Activated CD4-positive, alpha-beta T cell treated with anti-CD3 and anti-CD28 coated beads, Interleukin-2, amount 10 ng/mL, durations not matched to agents 24 days and 14 days (primary cell): Measurements from ENCODE around the gene MVK. TPM values are rescaled to one million over a fixed set of nuclear protein-coding genes. Genes with fewer than 3 reads are reported as not detected.

Source experiments
- DNase-seq: peaks from one replicate; pipeline ENCODE4 v3.0.0; 2022
- H3K27ac Mint-ChIP-seq: one replicate; pipeline ENCODE4 v1.8.0; 2022; ENCODE audit warnings: mild to moderate bottlenecking, mixed read lengths
- H3K27me3 Mint-ChIP-seq: one replicate; pipeline ENCODE4 v1.8.0; 2022; ENCODE audit warnings: mixed read lengths
- H3K36me3 Mint-ChIP-seq: one replicate; pipeline ENCODE4 v1.8.0; 2022; ENCODE audit warnings: low read depth, mild to moderate bottlenecking, mixed read lengths
- H3K4me1 Mint-ChIP-seq: one replicate; pipeline ENCODE4 v1.8.0; 2021; ENCODE audit warnings: mixed read lengths
- H3K4me3 Mint-ChIP-seq: one replicate; pipeline ENCODE4 v1.8.0; 2022; ENCODE audit warnings: mild to moderate bottlenecking, moderate library complexity, mixed read lengths
- H3K9me3 Mint-ChIP-seq: one replicate; pipeline ENCODE4 v1.8.0; 2021; ENCODE audit warnings: mixed read lengths
- intact Hi-C: fragments of 100-400 bp; cut with micrococcal nuclease; formaldehyde crosslinking; loops from one replicate; pipeline ENCODE4 v1.15.1; 2023
- total RNA-seq: library from RNA; stranded (reverse); gene quantifications from 2 replicates; pipeline ENCODE4 v1.2.3, GENCODE V29; 2022

Gene MVK
- total RNA-seq, 1 donor from 2014 or later, result 21.5 TPM

DNA sequence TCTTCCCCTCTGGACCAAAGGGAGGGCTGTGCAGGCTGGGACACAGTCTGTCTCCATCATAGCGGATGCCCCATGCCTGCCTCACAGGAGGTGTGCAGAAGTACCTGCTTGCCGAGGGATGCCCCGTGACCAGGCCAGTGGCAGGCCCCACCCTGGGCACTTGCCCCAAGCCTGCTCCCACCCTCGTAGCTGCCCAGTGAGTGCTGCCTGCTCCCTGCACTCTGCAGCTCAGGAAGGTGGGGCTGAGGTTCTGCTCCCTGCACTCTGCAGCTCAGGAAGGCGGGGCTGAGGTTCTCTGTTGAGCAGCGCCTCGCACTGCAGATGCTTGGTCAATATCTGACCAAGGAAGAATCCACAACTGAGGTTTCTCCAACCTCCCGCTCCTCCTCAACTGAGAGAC, 7.2 kb upstream of the MVK start:
- Mint-ChIP-seq H3K27ac (no peak overlapping the region), H3K27me3 (no peaks in the 10 kb centered on the region), H3K4me3 (no peak overlapping the region), H3K4me1 (no peaks in the 10 kb centered on the region), H3K36me3 (peaks cover 32% of the 10 kb centered on the region), H3K9me3 (peaks cover 11% of the 10 kb centered on the region)
- intact Hi-C loops, result no loop called here
- DNase-seq, result no peak

DNA sequence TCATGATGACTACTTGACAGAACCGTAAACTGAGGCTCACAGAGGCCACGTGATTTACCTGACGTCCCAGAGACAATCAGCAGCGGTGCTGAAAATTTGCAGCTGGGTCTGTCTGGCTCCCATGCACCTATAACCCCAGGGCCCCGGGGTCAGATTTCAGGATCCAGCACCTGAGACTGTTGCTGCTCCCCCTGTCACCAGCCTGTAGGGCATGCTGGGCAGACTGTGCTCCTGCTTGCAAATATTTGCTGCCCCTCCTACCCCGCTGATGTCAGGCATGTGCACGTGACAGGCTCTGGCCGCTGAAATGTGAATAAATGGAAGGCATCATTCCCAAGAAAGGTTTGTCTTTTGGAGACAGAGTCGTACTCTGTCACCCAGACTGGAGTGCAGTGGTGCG, 6.3 kb upstream of the MVK start:
- H3K36me3 Mint-ChIP-seq, result peaks cover 27% of the 10 kb centered on the region
- intact Hi-C loops, result no loop called here
- DNase-seq, result no peak
- H3K4me3 Mint-ChIP-seq, result no peak overlapping the region
- no peaks in the 10 kb centered on the region for H3K27me3 Mint-ChIP-seq
- peaks cover 3% of the 10 kb centered on the region for H3K9me3 Mint-ChIP-seq
- H3K4me1 Mint-ChIP-seq, result peaks cover 4% of the 10 kb centered on the region
- no peak overlapping the region for H3K27ac Mint-ChIP-seq

DNA sequence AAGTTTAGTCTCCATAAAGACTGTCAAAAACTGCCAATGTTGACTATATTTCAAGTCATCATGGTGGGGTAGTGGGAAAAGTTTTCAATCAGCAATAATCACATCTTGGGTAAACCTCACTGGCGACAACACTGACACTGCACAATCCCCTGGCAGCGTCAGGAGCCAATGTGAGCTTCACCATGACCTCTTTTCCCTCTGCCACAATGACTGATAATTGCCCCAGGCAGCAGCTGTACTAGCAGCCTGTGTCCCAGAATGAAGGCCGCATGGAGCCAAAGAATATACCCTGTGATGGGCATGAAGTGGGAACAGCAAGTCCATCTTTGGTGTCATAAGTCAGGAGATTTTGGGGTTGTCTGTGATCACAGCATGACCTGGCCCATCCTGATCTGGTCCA, 5.6 kb upstream of the MVK start:
- Mint-ChIP-seq H3K9me3 (peaks cover 3% of the 10 kb centered on the region), H3K4me3 (no peak overlapping the region), H3K36me3 (peaks cover 24% of the 10 kb centered on the region), H3K27me3 (no peaks in the 10 kb centered on the region), H3K27ac (no peak overlapping the region), H3K4me1 (peaks cover 10% of the 10 kb centered on the region)
- intact Hi-C loops, result no loop called here
- no peak for DNase-seq

DNA sequence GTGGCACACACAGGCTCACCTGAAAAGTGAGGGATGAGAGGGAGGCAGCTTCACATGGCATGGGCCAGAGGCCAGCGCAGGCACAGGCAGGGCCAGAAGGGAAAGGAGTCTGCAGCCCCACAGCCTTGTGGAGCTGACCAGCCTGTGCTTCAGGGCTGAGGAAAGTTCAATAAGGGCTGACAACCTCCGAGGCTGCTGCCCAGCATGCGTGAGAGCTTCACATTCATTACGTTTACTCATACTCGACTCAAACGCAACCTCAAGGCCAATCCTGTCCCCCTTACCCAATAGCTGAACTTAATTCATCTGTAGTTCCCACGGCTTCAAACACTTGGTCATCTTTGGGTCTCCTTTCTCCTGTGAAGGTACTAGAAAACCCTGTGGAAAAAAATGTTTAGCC, 5.1 kb upstream of the MVK start:
- H3K4me3 Mint-ChIP-seq, result no peak overlapping the region
- no peaks in the 10 kb centered on the region for H3K27me3 Mint-ChIP-seq
- peaks cover 4% of the 10 kb centered on the region for H3K9me3 Mint-ChIP-seq
- peaks cover 11% of the 10 kb centered on the region for H3K4me1 Mint-ChIP-seq
- intact Hi-C loops, result no loop called here
- H3K36me3 Mint-ChIP-seq, result peaks cover 21% of the 10 kb centered on the region
- no peak for DNase-seq
- no peak overlapping the region for H3K27ac Mint-ChIP-seq

DNA sequence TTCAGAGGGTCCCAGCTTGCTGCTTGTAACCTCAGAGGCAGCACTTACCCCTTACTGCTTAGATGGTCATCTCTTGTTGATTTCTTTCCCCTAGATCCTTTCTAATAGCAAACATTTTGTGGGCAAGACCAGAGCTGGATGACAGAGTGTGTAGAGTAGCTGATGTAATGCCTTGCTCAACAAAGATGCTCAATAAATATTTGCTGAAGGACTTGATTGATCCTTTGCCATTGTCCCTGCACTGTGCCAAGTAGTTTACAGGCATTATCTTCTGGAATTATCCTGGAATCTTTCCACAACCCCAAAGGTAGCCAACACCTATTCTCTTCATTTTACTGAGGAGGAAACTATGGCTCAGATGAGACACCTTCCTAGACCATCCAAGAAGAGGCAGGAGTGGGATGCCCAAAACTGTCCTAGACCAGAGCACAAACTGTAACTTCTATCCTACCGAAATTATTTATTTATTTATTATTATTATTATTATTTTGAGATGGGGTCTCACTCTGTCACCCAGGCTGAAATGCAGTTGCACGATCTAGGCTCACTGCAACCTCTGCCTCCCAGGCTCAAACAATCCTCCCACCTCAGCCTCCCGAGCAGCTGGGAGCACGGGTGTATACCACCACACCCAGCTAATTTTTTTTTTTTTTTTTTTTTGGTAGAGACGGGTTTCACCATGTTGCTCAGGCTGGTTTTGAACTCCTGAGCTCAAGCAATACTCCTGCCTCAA, 1.7 kb upstream of the MVK start:
- DNase-seq, result no peak
- H3K9me3 Mint-ChIP-seq, result peaks cover 4% of the 10 kb centered on the region
- peak overlapping the region; percentile 52 for H3K27ac Mint-ChIP-seq
- peaks cover 22% of the 10 kb centered on the region for H3K4me1 Mint-ChIP-seq
- intact Hi-C loops, result loop anchor here (5.0 kb wide), 3 partner anchors 95 to 715 kb away; partner anchors contain the start of genes KCTD10, SSH1, TCHP and UBE3B
- no peaks in the 10 kb centered on the region for H3K27me3 Mint-ChIP-seq
- peak overlapping the region; percentile 93 for H3K4me3 Mint-ChIP-seq
- H3K36me3 Mint-ChIP-seq, result peaks cover 25% of the 10 kb centered on the region

DNA sequence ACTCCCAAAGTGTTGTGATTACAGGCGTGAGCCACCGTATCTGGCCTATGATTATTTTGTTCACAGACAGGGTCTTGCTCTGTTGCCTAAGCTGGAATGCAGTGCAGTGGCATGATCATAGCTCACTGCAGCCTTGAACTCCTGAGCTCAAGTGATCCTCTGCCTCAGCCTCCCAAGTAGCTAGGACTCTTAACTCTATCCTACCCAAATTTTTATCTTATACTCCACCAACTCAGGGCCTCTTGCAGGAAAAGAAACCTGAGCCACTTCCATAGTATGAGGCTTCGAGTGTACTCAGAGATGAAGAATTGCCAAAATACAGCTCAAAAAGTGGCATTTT, 1.1 kb upstream of the MVK start:
- Mint-ChIP-seq H3K4me1 (peaks cover 22% of the 10 kb centered on the region), H3K36me3 (peaks cover 26% of the 10 kb centered on the region), H3K27me3 (no peaks in the 10 kb centered on the region), H3K4me3 (peak overlapping the region; percentile 93), H3K9me3 (peaks cover 4% of the 10 kb centered on the region), H3K27ac (peak overlapping the region; percentile 95)
- intact Hi-C loops, result loop anchor here (5.0 kb wide), 3 partner anchors 95 to 715 kb away; partner anchors contain the start of genes KCTD10, SSH1, TCHP and UBE3B
- DNase-seq, result no peak

DNA sequence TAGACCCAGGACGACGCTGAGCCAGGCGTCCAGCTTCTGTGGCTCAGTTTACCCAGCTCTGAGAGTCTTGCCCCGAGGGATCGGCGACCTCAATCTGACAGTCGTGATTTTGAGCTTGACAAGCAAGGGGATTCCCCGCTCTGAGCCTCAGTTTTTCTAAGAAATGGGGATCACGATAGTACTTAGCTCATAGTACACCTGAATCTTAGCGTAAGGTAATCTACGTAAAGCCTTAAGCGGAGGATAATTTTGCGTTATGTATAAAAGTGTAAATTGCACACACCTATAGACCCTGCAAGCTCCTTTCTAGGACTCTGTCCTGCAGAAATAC, 285 bp downstream of the MVK start:
- intact Hi-C loops, result loop anchor here (1.0 to 5.0 kb wide), 4 partner anchors 97 to 717 kb away; partner anchors contain the start of genes FAM222A, KCTD10, SSH1 and TCHP
- no peaks in the 10 kb centered on the region for H3K27me3 Mint-ChIP-seq
- H3K36me3 Mint-ChIP-seq, result peaks cover 33% of the 10 kb centered on the region
- H3K27ac Mint-ChIP-seq, result peak overlapping the region; percentile 95
- H3K4me1 Mint-ChIP-seq, result peaks cover 22% of the 10 kb centered on the region
- peaks cover 4% of the 10 kb centered on the region for H3K9me3 Mint-ChIP-seq
- H3K4me3 Mint-ChIP-seq, result peak overlapping the region; percentile 93
- DNase-seq, result no peak

DNA sequence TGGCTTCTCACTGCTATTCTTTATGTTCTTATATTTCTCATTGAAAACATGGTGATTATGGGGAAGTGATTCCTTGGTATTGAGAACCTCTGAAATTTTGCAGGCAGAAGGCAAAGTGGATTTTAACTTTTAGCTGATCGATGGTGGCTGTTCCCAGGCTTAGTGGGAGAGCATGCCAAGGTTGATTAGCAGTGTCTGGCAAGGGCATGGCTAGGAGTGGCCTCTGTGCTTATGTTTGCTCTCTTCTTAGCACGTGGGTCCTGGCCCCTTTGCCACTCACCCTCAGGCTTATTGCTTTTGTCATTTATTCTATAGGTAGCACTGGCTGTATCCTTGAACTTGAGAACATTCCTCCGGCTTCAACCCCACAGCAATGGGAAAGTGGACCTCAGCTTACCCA, 2.1 kb downstream of the MVK start:
- peaks cover 4% of the 10 kb centered on the region for H3K9me3 Mint-ChIP-seq
- peaks cover 35% of the 10 kb centered on the region for H3K36me3 Mint-ChIP-seq
- no peaks in the 10 kb centered on the region for H3K27me3 Mint-ChIP-seq
- peaks cover 22% of the 10 kb centered on the region for H3K4me1 Mint-ChIP-seq
- DNase-seq, result no peak
- intact Hi-C loops, result no loop called here
- H3K27ac Mint-ChIP-seq, result no peak overlapping the region
- no peak overlapping the region for H3K4me3 Mint-ChIP-seq

DNA sequence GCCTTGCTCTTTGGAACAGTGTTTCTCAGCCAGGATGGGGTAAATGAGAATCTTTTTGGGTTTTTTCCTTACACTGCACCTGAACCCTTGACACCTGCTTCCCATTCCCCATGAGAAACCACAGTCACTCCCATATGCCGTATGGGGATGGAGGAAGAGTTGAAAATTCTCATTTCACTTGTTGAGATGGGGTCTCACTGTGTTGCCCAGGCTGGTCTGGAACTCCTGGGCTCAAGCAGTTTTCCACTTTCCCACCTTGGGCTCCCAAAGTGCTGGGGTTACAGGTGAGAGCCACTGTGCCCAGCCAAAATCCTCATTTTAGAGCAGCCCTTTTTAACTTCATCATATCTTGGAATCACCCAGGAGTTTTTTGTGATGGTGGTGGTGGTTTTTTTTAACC, 3.7 kb downstream of the MVK start:
- H3K4me3 Mint-ChIP-seq, result no peak overlapping the region
- peaks cover 18% of the 10 kb centered on the region for H3K4me1 Mint-ChIP-seq
- no peaks in the 10 kb centered on the region for H3K27me3 Mint-ChIP-seq
- peaks cover 41% of the 10 kb centered on the region for H3K36me3 Mint-ChIP-seq
- intact Hi-C loops, result no loop called here
- DNase-seq, result no peak
- H3K9me3 Mint-ChIP-seq, result peaks cover 4% of the 10 kb centered on the region
- H3K27ac Mint-ChIP-seq, result no peak overlapping the region

DNA sequence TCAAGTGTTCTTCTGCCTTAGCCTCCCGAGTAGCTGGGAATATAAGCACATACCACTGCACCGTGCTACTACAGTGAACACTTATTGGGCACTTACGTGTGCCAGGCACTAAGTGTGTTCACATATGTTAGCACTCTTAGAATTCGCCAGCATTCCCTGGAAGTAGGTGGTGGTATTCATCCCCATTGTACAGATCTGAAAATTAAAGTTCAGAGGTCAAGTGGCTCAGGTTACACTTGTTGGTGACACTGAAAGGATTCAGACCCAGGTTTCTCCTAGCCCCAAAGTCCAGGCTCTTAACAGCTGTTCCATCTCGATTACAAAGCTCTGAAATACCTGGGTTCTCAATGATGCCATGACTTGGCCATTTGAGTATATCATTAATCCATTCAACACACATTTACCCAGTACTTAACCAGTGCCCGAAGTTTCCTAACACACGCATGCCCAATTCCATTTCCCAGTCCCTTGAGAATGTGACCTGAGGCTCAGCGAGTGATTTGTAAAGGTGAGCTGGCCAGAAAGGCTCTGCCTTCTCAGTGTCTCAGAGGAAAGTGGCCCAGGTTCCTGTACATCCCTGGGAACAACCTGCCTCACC, 4.8 kb downstream of the MVK start:
- H3K4me3 Mint-ChIP-seq, result no peak overlapping the region
- intact Hi-C loops, result no loop called here
- H3K27ac Mint-ChIP-seq, result no peak overlapping the region
- H3K36me3 Mint-ChIP-seq, result peaks cover 41% of the 10 kb centered on the region
- no peak for DNase-seq
- peaks cover 10% of the 10 kb centered on the region for H3K4me1 Mint-ChIP-seq
- no peaks in the 10 kb centered on the region for H3K27me3 Mint-ChIP-seq
- H3K9me3 Mint-ChIP-seq, result no peaks in the 10 kb centered on the region

DNA sequence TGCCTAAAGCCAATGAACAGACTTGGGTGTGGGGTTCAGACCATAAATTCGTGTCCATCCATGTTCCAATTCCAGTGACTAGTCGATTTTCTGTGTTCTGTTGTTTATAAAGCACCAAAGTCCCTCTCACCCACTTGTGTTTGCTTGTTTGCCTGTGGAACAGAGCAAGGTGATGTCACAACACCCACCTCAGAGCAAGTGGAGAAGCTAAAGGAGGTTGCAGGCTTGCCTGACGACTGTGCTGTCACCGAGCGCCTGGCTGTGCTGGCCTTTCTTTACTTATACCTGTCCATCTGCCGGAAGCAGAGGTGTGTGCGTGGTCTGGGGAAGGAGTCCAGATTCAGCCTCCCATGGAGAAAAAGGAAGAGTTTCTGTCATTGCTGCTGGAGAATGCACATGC, 6.0 kb downstream of the MVK start:
- Mint-ChIP-seq H3K27me3 (no peaks in the 10 kb centered on the region), H3K9me3 (no peaks in the 10 kb centered on the region), H3K4me1 (peaks cover 4% of the 10 kb centered on the region), H3K36me3 (peaks cover 45% of the 10 kb centered on the region), H3K27ac (no peak overlapping the region), H3K4me3 (no peak overlapping the region)
- no peak for DNase-seq
- intact Hi-C loops, result no loop called here

DNA sequence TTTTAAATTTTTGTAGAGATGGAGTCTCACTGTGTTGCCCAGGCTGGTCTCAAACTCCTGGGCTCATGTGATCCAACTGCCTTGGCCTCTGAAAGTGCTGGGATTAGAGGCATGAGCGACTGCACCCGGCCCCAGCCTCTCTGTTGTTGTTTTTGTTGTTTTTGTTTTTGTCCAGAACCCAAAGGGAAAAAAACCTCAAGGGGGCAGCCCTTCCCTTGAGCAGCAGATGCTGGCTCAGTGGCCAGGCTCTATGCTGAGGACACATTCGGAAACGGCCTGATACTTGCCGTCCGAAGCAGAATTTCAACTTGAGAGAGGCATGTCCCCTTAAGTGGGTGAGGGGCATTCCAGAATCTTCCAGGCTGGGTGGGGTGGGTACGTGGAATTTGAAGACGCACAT, 6.7 kb downstream of the MVK start:
- Mint-ChIP-seq H3K4me1 (no peaks in the 10 kb centered on the region), H3K27ac (no peak overlapping the region), H3K4me3 (no peak overlapping the region), H3K27me3 (no peaks in the 10 kb centered on the region), H3K36me3 (peaks cover 42% of the 10 kb centered on the region), H3K9me3 (no peaks in the 10 kb centered on the region)
- no peak for DNase-seq
- intact Hi-C loops, result no loop called here

DNA sequence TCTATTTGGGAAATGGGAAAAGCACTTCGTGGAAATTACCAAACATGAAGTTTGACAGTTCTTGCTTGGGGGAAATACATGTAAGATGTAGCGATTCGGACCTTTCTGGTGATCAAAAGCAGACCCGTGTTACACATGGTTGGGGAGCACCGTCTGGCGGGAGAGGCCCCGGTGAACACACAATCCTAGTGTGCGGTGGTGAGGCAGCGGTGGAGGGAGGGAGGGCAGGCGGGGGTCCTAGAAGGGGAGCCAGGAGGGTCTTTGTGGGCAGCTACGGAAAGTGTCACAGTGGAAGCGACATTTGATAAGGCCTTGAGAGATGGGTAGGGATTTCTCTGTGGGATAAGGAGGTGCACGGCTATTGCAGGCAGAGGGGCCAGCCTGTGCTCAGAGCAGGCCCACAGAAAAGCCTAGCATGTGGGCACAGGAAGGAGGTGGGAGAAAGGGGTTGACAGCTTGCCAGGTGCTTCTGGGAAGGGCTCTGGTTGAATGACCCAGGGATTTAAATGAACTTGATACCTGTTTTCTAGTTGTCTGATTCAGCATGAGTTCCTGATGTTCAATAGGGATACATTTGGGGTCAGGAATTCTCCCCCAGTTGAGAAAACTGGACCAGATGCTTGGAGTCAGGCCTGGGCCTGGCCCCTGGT, 7.2 kb downstream of the MVK start:
- no peak for DNase-seq
- intact Hi-C loops, result no loop called here
- no peaks in the 10 kb centered on the region for H3K27me3 Mint-ChIP-seq
- H3K4me3 Mint-ChIP-seq, result no peak overlapping the region
- no peaks in the 10 kb centered on the region for H3K4me1 Mint-ChIP-seq
- no peak overlapping the region for H3K27ac Mint-ChIP-seq
- peaks cover 39% of the 10 kb centered on the region for H3K36me3 Mint-ChIP-seq
- no peaks in the 10 kb centered on the region for H3K9me3 Mint-ChIP-seq

DNA sequence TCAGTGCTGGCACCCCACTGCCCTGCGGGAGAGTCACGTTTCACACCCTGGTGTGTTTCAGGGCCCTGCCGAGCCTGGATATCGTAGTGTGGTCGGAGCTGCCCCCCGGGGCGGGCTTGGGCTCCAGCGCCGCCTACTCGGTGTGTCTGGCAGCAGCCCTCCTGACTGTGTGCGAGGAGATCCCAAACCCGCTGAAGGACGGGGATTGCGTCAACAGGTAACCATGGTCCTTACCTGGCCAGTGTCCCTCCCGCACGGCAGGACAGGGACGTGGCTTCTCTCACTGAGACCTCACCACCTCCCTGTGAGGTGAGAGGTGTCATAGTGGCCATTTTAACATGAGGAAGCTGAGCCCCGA, 7.7 kb downstream of the MVK start:
- Mint-ChIP-seq H3K36me3 (peaks cover 38% of the 10 kb centered on the region), H3K27ac (no peak overlapping the region), H3K27me3 (no peaks in the 10 kb centered on the region), H3K4me3 (no peak overlapping the region), H3K9me3 (no peaks in the 10 kb centered on the region), H3K4me1 (no peaks in the 10 kb centered on the region)
- intact Hi-C loops, result no loop called here
- no peak for DNase-seq
